HepG2 (cell line): ENCODE data around the gene CACNA1G. TPM values are rescaled to one million over a fixed set of nuclear protein-coding genes. Genes with fewer than 3 reads are reported as not detected.
A peak's percentile ranks its signal among the peaks of the same experiment; 100 is the strongest.

ENCODE experiments used
- MAFG ChIP-seq: sonication (generic); formaldehyde crosslinking; IDR thresholded peaks from 2 replicates; pipeline ENCODE4 v1.5.1; 2020; ENCODE audit warnings: mild to moderate bottlenecking, missing genetic modification reagents
- MAFK ChIP-seq, 2 experiments: IDR thresholded peaks in 1 of 2; conservative IDR thresholded peaks in 1 of 2; 2 replicates each; pipeline ENCODE4 v1.6.1; 2011; ENCODE audit warnings: improper control_type of control experiment in 2 of 2, low read length in 2 of 2
- POLR2AphosphoS2 ChIP-seq: IDR thresholded peaks from 2 replicates; pipeline ENCODE4 v1.6.1; 2011; ENCODE audit warnings: low read depth, low read length, improper control_type of control experiment
- POLR2G ChIP-seq: fragments of 200-400 bp; formaldehyde crosslinking; IDR thresholded peaks from 2 replicates; pipeline ENCODE4 v1.6.1; 2018; ENCODE audit warnings: mild to moderate bottlenecking, low read depth, low read length, moderate library complexity
- RORA ChIP-seq: sonication (generic); formaldehyde crosslinking; IDR thresholded peaks from 2 replicates; pipeline ENCODE4 v1.5.0; 2020; ENCODE audit warnings: mild to moderate bottlenecking, missing genetic modification reagents, moderate library complexity
- SALL1 ChIP-seq: sonication (generic); formaldehyde crosslinking; IDR thresholded peaks from 2 replicates; pipeline ENCODE4 v1.8.0; 2022; ENCODE audit warnings: mild to moderate bottlenecking, missing genetic modification reagents
- ZFP62 ChIP-seq: sonication (generic); formaldehyde crosslinking; IDR thresholded peaks from 2 replicates; pipeline ENCODE4 v1.4.0; 2020; ENCODE audit warnings: missing genetic modification reagents
- ZNF101 ChIP-seq: sonication (generic); formaldehyde crosslinking; IDR thresholded peaks from 2 replicates; pipeline ENCODE4 v1.4.0; 2020; ENCODE audit warnings: mild to moderate bottlenecking, low read depth, missing genetic modification reagents, borderline replicate concordance
- ZNF121 ChIP-seq: sonication (generic); formaldehyde crosslinking; IDR thresholded peaks from 2 replicates; pipeline ENCODE4 v1.5.0; 2020; ENCODE audit warnings: mild to moderate bottlenecking, missing genetic modification reagents
- ZNF703 ChIP-seq: sonication (generic); formaldehyde crosslinking; IDR thresholded peaks from 2 replicates; pipeline ENCODE4 v1.5.1; 2020; ENCODE audit warnings: missing genetic modification reagents, mild to moderate bottlenecking, moderate library complexity, borderline replicate concordance
- ZNF746 ChIP-seq: sonication (generic); formaldehyde crosslinking; IDR thresholded peaks from 2 replicates; pipeline ENCODE4 v1.8.0; 2022; ENCODE audit warnings: mild to moderate bottlenecking, missing genetic modification reagents
- ZNF839 ChIP-seq: sonication (generic); formaldehyde crosslinking; IDR thresholded peaks from 2 replicates; pipeline ENCODE4 v1.4.0; 2020; ENCODE audit warnings: missing genetic modification reagents, mild to moderate bottlenecking, borderline replicate concordance
- polyA plus RNA-seq, 8 experiments: library from polyadenylated mRNA; depleted of rRNA in 3 of 8; stranded (reverse) in 7 of 8; unstranded in 1 of 8; fragments of >200 nt; fragmentation: Illumina TruSeq in 4 of 8; extraction: Trizol in 4 of 8; gene quantifications; 2 replicates each; pipeline versions ENCODE4 v1.2.1 to v1.2.3, GENCODE V29; 2011 to 2016; ENCODE audit warnings: low read depth in 4 of 8, missing spikeins in 1 of 8, mixed read lengths in 1 of 8; ENCODE audit not compliant: insufficient read depth in 1 of 8
- total RNA-seq, 5 experiments: library from RNA; depleted of rRNA; stranded (reverse); fragments of >200 nt; fragmentation: Illumina TruSeq; extraction: Trizol; gene quantifications; 2 replicates each; pipeline ENCODE4 v1.2.3, GENCODE V29; 2016; ENCODE audit warnings: low read depth in 1 of 5
- TF ChIP-seq, protein P1 (sequence below): sonication (generic); formaldehyde crosslinking; IDR thresholded peaks from 2 replicates; pipeline ENCODE4 v1.4.0; 2020; ENCODE audit warnings: missing genetic modification reagents, mild to moderate bottlenecking, borderline replicate concordance
- TF ChIP-seq, protein P2 (sequence below): sonication (generic); formaldehyde crosslinking; IDR thresholded peaks from 2 replicates; pipeline ENCODE4 v1.5.1; 2020; ENCODE audit warnings: missing genetic modification reagents, mild to moderate bottlenecking, borderline replicate concordance
- TF ChIP-seq, protein P3 (sequence below): sonication (generic); formaldehyde crosslinking; IDR thresholded peaks from 2 replicates; pipeline ENCODE4 v1.8.0; 2022; ENCODE audit warnings: missing genetic modification reagents, mild to moderate bottlenecking, borderline replicate concordance
- TF ChIP-seq, protein P4 (sequence below): sonication (generic); formaldehyde crosslinking; IDR thresholded peaks from 2 replicates; pipeline ENCODE4 v1.5.0; 2020; ENCODE audit warnings: mild to moderate bottlenecking, low read depth, missing genetic modification reagents, borderline replicate concordance
- TF ChIP-seq, protein P5 (sequence below): sonication (generic); formaldehyde crosslinking; IDR thresholded peaks from 2 replicates; pipeline ENCODE4 v1.4.0; 2020; ENCODE audit warnings: missing genetic modification reagents, mild to moderate bottlenecking, borderline replicate concordance
- TF ChIP-seq, protein P6 (sequence below): sonication (generic); formaldehyde crosslinking; IDR thresholded peaks from 2 replicates; pipeline ENCODE4 v1.4.0; 2020; ENCODE audit warnings: missing genetic modification reagents
- TF ChIP-seq, protein P7 (sequence below): sonication (generic); formaldehyde crosslinking; IDR thresholded peaks from 2 replicates; pipeline ENCODE4 v1.5.0; 2020; ENCODE audit warnings: mild to moderate bottlenecking, missing genetic modification reagents

Gene CACNA1G
- total and polyA plus RNA-seq, 2 of the 13 experiments (the other 11 are each of a cell fraction or from before 2014, with no cell fraction given): 0.02 TPM; not detected in 1

DNA sequence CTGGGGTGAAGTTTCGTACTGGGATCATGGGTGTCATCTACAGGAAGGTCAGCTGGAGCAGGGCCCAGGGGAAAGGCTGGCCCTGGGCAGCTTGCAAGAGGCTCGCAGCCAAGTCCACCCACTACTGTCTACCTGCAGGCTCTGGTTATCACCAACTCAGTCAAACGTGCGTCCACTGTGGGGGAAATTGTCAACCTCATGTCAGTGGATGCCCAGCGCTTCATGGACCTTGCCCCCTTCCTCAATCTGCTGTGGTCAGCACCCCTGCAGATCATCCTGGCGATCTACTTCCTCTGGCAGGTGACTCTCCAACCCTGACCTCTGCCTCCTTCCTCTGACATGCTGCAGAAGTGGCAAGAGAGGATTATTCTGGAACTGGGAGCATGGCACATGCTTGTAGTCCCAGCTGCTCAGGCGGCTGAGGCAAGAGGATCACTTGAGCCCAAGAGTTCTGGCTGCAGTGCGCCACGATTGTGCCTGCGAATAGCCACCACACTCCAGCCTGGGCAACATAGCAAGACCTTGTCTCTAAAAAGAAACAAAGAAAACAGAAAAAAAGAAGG lies 103.4 kb downstream of the CACNA1G start (continued):
- peak; percentile 71 for TF ChIP-seq MAFG (CRISPR knock-in tag)
- peak; percentile 88 for TF ChIP-seq SALL1 (CRISPR knock-in tag)
- TF ChIP-seq, protein P1, sequence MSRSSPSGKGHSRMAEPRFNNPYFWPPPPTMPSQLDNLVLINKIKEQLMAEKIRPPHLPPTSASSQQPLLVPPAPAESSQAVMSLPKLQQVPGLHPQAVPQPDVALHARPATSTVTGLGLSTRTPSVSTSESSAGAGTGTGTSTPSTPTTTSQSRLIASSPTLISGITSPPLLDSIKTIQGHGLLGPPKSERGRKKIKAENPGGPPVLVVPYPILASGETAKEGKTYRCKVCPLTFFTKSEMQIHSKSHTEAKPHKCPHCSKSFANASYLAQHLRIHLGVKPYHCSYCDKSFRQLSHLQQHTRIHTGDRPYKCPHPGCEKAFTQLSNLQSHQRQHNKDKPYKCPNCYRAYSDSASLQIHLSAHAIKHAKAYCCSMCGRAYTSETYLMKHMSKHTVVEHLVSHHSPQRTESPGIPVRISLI (CRISPR knock-in tag): no peak
- TF ChIP-seq, protein P2, sequence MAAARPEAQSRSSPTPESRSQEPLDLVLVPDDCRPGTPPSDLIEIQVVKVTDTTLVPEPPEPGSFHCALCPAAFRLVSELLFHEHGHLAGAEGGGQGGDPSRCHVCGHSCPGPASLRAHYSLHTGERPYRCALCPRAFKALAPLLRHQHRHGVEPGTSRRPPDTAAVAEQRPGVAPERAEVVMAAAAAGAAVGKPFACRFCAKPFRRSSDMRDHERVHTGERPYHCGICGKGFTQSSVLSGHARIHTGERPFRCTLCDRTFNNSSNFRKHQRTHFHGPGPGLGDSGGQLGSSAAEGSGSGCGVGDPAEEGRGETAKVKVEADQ (CRISPR knock-in tag): 0 out of 2 replicates have a peak, but pooled peaks have one; percentile 24
- no peak for TF ChIP-seq RORA (CRISPR knock-in tag)
- TF ChIP-seq, protein P3, sequence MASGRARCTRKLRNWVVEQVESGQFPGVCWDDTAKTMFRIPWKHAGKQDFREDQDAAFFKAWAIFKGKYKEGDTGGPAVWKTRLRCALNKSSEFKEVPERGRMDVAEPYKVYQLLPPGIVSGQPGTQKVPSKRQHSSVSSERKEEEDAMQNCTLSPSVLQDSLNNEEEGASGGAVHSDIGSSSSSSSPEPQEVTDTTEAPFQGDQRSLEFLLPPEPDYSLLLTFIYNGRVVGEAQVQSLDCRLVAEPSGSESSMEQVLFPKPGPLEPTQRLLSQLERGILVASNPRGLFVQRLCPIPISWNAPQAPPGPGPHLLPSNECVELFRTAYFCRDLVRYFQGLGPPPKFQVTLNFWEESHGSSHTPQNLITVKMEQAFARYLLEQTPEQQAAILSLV (CRISPR knock-in tag): peak; percentile 51
- TF ChIP-seq, protein P4, sequence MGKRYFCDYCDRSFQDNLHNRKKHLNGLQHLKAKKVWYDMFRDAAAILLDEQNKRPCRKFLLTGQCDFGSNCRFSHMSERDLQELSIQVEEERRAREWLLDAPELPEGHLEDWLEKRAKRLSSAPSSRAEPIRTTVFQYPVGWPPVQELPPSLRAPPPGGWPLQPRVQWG (CRISPR knock-in tag): no peak
- no peak for TF ChIP-seq ZNF101
- TF ChIP-seq POLR2AphosphoS2: no peak
- TF ChIP-seq, protein P5, sequence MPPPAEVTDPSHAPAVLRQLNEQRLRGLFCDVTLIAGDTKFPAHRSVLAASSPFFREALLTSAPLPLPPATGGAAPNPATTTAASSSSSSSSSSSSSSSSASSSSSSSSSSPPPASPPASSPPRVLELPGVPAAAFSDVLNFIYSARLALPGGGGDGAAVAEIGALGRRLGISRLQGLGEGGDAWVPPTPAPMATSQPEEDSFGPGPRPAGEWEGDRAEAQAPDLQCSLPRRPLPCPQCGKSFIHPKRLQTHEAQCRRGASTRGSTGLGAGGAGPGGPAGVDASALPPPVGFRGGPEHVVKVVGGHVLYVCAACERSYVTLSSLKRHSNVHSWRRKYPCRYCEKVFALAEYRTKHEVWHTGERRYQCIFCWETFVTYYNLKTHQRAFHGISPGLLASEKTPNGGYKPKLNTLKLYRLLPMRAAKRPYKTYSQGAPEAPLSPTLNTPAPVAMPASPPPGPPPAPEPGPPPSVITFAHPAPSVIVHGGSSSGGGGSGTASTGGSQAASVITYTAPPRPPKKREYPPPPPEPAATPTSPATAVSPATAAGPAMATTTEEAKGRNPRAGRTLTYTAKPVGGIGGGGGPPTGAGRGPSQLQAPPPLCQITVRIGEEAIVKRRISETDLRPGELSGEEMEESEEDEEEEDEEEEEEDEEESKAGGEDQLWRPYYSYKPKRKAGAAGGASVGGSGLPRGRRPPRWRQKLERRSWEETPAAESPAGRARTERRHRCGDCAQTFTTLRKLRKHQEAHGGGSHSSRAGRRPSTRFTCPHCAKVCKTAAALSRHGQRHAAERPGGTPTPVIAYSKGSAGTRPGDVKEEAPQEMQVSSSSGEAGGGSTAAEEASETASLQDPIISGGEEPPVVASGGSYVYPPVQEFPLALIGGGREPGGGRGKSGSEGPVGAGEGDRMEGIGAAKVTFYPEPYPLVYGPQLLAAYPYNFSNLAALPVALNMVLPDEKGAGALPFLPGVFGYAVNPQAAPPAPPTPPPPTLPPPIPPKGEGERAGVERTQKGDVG (CRISPR knock-in tag): peak; percentile 84
- no peak for TF ChIP-seq ZNF703 (CRISPR knock-in tag)
- TF ChIP-seq ZNF746 (CRISPR knock-in tag): no peak
- TF ChIP-seq, protein P6, sequence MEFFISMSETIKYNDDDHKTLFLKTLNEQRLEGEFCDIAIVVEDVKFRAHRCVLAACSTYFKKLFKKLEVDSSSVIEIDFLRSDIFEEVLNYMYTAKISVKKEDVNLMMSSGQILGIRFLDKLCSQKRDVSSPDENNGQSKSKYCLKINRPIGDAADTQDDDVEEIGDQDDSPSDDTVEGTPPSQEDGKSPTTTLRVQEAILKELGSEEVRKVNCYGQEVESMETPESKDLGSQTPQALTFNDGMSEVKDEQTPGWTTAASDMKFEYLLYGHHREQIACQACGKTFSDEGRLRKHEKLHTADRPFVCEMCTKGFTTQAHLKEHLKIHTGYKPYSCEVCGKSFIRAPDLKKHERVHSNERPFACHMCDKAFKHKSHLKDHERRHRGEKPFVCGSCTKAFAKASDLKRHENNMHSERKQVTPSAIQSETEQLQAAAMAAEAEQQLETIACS (CRISPR knock-in tag): no peak
- TF ChIP-seq ZNF839 (CRISPR knock-in tag): no peak
- TF ChIP-seq ZNF121 (CRISPR knock-in tag): peak; percentile 96
- TF ChIP-seq ZFP62 (CRISPR knock-in tag): no peak
- TF ChIP-seq MAFK (conservative IDR thresholded peaks at IDR 0.05 in 1 of 2, IDR thresholded peaks at IDR 0.05 in 1 of 2; ENCODE audit: low read length in 2 of 2): peak; percentile 93 to 96
- TF ChIP-seq, protein P7, sequence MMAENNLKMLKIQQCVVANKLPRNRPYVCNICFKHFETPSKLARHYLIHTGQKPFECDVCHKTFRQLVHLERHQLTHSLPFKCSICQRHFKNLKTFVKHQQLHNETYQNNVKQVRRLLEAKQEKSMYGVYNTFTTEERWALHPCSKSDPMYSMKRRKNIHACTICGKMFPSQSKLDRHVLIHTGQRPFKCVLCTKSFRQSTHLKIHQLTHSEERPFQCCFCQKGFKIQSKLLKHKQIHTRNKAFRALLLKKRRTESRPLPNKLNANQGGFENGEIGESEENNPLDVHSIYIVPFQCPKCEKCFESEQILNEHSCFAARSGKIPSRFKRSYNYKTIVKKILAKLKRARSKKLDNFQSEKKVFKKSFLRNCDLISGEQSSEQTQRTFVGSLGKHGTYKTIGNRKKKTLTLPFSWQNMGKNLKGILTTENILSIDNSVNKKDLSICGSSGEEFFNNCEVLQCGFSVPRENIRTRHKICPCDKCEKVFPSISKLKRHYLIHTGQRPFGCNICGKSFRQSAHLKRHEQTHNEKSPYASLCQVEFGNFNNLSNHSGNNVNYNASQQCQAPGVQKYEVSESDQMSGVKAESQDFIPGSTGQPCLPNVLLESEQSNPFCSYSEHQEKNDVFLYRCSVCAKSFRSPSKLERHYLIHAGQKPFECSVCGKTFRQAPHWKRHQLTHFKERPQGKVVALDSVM: no peak
- no peak for TF ChIP-seq POLR2G
